DMS153 treated with DMSO at 0.1 percent for 48 hours (cell line): ENCODE data around the gene ZNF12.
"Not testable (repeated sequence)": the region's sequence is repeated elsewhere in the genome, so short reads cannot be mapped to it uniquely, and the experiment has no call there.

Source experiments
- DNase-seq: peaks from one replicate; lab custom pipeline; 2025; ENCODE audit not compliant: unreplicated experiment; lab: John Stamatoyannopoulos, UW

Gene ZNF12

DNA sequence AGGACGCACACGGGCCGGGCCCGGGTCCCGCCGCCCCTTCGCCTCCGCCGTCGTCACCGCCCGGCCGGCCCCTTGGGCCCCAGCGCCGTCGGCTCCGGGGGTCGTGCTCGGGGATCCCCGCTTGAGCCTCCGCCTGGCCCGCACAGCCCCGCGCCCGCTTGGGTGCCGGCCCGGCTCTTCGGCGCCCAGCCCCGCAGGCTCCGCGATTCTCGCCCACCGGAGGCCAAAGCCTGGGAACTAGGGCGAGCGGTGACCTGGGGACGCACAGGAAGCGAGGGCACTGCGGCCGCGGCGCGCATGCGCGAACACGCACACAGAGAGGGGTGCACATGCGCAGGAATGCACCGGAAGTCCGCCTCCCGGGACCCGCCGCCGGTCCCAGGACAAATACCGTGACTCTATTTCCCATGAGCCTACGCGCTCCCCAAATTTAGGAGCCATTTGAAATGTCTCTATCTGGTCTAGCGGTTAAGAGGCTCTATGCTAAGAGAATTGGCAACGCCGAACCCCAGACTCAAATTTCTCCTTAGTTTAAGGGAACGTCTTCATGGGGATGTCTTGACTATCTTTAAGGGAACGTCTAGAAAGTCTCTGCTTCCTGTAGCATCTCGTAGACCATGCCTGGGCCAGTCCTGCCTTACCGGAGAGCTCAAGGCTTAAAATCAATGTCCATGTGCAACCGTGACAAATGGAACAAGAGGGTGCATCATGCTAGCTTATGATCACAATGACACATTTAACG lies at the start of gene ZNF12:
Gene ZNF12 (minus strand): TSS at position 282 of the 742 bp plus-strand sequence. CDS start 1,774 bp downstream, outside the sequence.
- DNase-seq, result peak; percentile 94

DNA sequence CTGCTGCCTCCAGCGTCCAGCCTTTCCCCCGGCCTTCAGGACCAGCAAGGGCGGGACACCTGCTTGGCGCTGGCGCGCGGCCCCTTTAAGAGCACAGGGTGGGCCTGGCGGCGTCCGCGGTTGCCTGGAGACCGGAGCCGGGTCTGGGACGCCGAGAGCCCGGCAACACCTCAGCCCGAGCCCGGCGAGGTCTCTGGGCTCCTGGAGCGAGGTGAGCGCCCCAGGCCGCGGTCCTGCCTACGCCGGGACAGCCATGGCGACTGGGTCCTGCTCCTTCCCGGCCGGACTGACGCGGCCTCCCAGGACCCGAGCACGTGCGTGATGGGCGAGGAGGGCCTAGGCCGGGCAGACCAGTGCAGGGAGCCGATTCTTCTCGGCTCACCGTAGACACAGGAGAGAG lies 47.2 kb upstream of the ZNF12 start, which contains the start of gene RSPH10B2:
Gene RSPH10B2 (plus strand): TSS at position 140 of the 400 bp plus-strand sequence. CDS start 3,575 bp downstream, outside the sequence.
- not testable (repeated sequence) for DNase-seq

DNA sequence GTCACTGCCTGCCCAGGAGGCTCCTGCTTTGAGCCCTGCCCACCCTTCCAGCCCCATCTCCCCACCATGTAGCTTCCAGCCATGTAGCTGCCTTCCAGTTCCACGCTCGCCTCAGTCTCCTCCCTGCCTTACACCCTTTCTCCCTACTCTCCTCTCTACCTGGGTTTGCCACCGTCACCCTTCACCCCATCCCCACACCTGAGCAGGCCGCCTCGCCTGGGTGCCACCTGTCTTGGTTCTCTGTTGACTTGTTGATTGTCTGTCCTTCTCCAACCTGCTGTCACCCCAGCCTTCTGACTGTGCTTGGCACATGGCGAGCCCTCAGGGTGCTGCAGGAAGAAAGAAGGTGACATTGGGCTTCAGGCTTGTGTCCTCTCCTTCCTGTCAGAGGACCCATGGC lies 43.4 kb upstream of the ZNF12 start:
- not testable (repeated sequence) for DNase-seq

DNA sequence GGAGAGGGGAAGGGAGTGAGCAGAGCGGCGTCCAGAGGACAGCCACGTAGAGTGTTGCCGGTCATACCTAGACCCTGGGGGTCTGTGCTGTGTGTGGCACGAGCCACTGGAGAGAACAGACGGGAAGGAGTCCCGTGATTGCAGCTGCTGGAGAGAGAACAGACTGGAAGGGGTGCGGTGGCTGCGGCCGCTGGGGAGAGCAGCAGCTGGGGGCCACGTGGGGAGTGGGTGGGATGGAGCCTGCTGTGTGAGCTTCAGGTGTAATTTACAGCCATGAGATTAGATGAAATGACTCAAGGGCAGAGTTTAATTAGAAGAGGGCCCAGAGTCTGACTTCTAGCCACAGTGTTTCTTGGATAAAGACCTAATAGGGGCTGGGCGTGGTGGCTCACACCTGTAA lies 42.6 kb upstream of the ZNF12 start:
- DNase-seq, result not testable (repeated sequence)

DNA sequence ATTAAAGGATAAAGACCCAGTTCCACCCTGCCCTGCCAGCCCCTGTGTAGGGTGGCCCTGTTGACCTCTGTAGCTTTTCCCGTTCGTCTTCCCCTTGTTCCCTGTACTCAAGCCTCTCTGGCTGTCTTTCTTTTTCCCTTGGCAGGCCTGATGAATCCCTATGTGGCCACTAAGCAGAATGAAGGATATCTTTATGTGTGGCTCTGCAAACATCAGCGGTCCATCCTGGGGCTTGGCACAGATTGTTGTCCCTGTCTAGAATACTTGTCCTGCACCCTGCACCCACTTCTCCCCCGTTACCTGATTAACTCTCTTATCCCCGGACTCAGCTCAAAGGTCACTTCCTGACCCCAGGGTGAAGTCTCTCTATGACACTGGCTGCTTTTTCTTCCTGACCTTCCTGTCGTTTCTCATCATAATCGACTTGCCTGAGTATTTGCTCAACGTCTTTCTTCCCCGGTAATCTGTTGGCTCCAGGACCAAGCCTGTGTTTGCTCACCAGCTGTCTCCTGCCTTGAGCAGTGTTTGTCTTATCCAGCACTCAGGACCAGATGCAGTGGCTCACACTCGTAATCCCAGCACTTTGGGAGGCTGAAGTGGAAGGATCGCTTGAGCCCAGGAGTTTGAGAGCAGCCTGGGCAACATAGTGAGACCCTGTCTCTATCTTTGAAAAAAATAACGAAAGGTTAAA lies 37.8 kb upstream of the ZNF12 start:
- DNase-seq, result not testable (repeated sequence)

DNA sequence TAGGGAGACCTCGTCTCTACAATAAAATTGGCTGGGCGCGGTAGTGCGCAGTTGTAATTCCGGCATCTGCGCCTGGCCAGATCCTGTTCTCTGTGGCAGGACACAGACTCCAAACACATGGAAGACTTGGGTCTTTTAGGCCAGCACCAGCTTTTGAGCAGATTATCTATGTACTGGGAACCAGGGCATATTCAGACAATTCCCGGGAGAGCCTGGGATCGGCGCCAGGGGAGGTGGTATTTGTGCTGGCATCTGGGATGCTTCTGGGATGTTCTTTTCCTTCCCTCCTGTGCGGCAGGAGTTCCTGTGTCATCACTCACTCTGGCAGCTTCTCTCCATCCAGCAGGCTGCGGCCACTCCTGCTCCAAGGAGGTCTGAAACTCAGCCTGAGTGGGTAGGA lies 31.7 kb upstream of the ZNF12 start:
- not testable (repeated sequence) for DNase-seq

DNA sequence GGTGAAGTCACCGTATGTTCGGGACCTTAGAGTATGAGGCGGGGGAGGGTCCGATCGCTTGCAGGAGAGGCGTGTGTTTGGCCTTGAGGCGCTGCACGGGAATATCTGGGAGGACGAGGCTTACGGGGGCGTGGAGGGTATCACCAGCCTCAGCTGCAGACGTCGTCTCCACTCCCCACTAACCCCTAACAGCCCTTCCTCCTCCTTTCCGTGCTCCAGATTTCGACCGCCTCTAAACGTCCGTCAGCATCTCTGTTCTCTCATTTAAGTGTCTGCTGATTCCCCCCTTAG lies 23.5 kb upstream of the ZNF12 start:
- no peak for DNase-seq

DNA sequence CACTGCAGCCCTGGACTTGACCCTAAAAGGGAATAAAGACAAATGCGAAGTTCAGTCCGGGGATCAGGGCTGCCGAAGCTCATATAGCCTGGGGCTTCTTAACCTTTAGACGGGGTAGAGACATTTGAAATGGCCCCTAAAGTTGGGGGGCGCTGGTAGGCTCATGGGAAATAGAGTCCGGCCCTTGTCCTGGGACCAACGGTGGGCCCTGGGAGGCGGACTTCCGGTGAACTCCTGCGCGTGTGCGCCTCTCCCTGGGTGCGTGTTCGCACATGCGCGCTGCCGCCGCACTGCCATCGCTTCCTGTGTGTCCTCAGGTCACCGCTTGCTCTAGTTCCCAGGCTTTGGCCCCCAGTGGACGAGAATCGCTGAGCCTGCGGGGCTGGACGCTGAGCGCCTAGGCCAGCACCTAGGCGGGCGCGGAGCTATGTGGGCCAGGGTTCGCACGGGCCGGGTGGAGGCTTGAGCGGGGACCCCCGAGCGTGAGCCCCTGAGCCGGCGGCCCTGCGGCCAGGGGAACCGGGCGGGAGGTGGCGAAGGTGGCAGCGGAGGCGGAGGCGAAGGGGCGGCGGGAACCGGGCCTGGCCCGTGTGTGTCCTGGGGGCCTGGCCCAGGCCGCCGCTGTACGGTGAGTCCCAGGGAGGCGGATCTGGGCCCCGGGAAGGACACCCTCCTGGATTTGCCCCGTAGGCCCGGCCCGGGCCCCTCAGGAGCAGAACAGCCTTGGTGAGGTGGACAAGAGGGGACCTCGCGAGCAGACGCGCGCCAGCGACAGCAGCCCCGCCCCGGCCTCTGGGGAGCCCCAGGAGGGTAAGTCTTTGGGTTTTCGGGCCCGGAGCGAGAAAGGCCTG lies 23.0 kb upstream of the ZNF12 start:
- DNase-seq, result peak; percentile 93

DNA sequence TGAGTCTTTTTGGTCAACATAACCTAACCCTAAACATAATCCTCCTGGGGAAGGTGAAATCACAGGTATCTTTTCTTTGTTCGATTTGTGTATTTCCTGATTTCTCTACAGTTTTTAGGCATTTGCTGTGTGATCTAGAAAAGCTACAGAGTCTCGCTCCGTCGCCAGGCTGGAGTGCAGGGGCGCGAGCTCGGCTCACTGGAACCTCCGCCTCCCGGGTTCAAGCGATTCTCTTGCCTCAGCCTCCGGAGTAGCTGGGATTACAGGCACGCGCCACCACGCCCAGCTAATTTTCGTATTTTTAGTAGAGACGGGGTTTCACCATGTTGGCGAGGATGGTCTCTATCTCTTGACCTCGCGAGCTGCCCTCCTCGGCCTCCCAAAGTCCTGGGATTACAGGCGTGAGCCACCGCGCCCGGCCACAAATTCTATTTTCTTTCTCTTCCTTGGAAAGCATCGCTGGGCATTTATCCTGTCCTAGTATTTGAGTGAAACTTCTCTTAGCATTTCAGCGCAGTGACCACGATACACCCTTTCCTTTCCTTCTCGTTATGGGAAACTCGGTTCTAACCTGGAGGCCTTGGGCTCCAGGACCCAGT lies 22.2 kb upstream of the ZNF12 start:
- DNase-seq, result not testable (repeated sequence)

DNA sequence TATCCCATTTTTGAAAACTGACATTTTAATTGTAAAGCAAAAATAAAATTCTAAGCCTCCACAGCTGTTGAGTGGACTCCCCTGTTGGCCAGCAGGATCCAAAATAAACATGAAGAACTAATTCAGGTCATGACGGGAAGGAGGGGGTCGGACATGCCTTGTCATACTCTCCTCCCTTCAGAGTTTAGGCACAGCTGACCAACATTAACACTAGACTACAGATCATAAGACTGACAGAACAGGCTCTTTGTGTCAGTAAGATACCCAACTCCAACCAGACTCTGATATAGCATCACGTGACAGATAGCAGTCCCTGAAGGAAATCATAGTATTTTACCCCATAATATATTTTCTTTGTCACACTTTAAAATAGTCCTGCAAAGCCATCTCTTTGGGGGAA lies 20.9 kb upstream of the ZNF12 start:
- DNase-seq, result no peak

DNA sequence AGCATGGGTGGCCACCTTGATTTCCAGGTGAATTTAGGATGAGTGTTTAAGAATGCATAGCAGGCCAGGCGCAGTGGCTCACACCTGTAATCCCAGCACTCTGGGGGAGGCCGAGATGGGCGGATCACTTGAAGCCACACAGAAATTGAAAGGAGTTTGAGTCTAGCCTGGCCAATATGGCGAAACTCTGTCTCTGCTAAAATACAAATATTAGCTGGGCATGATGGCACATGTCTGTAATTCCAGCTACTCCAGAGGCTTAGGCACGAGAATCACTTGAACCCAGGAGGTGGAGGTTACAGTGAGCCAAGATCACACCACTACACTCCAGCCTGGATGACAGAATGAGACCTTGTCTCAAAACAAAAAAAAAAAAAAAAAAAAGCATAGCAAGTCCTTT lies 19.6 kb upstream of the ZNF12 start:
- DNase-seq, result not testable (repeated sequence)

DNA sequence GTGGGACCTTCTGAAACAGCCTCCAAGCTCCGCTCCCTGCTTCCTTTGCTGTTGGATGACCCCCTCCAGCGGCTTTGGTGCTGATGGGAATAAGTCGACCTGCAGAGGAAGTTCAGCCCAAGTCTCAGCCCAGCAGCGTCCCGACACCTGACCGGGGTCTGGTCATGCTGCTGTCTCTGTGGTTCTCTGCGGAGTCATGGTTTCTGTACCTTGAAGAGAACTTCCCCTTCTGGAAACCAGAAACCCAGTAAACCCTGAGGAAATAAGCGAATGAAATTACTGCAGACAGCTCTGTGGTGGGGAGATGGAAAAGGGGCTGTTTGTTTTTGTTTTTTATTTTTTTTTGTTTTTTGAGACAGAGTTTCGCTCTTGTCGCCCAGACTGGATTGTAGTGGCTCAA lies 18.3 kb upstream of the ZNF12 start:
- no peak for DNase-seq

DNA sequence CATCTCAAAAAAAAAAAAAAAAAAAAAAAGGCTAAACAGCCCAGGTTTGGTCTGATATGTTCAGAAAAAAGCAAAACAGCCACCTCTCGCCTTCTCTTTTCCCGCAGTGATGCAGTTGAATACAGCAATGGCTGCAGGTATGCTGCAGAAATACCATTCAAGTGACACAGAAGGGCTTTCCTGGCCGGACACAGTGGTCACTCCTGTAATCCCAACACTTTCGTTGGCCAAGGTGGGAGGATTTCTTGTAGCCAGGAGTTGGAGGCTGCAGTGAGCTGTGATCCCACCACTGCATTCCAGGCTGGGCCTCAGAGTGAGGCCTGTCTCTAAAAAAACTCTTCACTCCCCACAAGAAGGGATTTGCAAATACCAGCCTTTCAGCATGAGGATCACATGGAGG lies 17.6 kb upstream of the ZNF12 start:
- not testable (repeated sequence) for DNase-seq

DNA sequence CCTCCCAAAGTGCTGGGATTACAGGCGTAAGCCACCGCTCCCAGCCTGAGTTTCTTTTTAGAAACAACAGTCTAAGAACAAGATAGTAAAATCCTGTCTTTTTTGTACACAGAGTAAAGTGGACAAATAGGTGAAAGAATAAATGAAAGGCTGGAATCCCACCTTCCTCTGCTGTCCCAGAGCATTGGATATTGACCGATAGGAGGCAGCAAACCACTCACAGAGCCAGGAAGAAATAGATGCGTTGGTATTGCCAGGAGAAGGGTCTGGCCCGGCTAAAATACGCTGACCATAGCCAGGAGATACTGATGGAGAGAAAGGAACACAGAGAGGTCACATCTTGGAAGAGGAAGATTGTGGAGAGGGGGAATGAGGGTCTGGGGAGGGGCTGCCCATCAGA lies 11.4 kb upstream of the ZNF12 start:
- no peak for DNase-seq

DNA sequence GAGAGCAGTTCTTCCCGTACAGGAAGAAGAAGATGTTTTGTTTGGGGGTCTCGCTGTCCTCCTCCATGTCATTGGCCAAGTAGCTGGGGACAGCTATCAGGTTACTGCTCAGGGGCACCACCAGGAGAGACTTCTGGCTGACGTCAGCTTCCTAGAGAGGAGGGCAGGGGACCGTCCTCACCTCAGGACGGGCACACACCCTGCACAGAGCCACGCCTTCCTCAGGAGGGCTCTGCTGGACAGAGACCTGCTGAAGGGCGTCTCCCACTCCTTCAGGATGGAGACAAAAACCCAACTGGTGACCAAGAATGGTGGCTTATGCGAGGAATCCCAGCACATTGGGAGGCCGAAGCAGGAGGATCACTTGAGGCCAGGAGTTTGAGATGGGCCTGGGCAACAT lies 9.2 kb upstream of the ZNF12 start:
- DNase-seq, result not testable (repeated sequence)

DNA sequence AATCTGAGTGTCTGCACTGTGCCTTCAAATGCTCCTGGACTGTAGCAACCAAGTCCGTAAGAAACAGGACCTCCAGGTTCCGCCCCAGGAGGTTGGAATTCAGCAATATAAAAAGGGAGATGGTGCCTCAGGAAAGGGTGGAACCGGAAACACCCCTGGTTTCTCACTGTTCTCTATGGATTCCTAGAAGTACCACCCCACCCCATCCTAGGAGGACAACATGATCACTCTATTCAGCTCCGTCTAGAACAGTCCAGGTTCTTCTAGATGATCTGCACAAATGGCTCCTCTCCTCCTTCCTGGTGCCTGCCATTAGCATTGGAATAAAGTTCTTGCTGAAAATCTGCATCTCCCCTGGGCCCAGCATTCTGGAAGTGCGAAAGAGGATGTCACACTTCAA lies 7.6 kb upstream of the ZNF12 start:
- no peak for DNase-seq

DNA sequence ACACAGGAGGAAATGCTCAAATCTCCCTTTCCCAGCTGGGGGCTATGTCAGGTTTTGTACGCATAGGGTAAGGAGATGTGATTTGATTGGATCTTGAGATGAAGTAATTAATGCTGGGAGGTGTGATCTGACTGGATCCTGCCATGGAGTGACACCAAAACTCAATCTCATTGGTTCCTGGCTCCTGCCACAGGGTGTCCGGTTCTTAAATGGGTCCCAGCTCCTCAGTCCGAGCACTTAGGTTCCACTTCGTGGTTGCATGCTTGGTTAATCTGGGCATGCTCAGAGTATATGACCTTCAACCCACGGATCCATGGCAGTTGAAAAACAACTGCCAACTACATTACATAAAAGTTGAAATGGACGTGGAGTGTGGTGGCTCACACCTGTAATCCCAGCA lies 3.1 kb upstream of the ZNF12 start:
- no peak for DNase-seq

DNA sequence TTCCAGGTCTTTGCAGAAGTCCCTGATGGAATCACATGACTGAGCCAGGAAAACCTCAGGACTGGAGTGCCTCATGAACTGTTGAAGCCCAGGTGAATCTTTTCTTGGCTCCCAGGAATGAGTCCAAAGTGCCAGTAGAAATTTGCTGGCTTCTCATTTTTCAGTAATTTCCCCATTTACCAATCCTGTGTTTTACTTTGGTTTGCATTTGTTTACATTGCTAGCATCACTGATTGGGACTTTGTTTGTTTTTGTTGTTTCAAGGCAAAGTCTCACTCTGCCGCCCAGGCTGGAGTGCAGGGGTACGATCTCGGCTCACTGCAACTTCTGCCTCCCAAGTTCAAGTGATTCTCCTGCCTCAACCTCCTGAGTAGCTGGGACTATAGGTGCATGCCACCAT lies 1.6 kb upstream of the ZNF12 start:
- no peak for DNase-seq

DNA sequence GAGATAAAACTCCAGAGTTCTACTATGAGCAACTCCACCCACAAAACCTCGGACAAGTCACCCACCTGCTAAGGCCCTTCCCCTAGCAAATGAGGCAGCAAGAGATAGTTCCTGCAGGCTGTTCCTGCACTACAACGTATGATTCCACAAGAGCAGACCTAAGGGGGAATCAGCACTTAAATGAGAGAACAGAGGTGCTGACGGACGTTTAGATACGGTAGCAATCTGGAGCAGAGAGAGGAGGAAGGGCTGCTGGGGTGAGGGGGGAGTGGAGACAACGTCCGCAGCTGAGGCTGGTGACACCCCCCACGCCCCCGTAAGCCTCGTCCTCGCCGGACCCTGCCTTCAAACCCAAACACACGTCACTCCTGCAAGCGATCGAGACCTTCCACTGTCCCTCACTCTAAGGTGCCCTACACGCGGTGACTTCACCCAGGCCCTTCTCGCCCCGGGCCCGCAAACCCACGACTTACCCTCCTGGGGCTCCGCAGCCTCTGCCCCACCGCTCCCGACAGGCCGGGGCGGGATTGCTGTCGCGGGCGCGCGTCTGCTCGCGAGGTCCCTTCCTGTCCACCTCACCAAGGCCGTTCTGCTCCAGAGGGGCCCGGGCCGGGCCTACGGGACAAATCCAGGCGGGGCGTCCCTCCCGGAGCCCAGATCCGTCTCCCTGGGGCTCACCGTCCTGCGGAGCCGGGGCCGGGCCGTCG lies 635 bp downstream of the ZNF12 start:
- DNase-seq, result no peak

DNA sequence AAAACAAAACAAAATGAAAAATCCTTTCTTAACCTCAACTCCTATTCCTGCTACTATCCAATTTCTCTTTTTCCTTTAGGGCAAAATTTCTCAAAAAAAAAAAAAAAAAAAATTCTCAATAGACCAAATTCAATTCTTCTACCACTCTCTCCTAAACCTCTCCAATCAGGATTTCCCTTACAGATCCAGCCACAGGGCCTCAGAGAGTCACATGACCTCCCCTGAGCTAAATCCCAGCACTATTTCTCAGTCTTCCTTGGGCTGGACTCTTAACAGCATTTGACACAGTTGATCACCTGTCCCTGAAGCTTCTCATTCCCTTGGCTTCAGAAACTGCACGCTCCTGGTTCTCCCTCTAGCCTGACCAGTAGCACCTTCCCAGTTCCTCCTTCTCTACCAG lies 4.9 kb downstream of the ZNF12 start:
- DNase-seq, result no peak

DNA sequence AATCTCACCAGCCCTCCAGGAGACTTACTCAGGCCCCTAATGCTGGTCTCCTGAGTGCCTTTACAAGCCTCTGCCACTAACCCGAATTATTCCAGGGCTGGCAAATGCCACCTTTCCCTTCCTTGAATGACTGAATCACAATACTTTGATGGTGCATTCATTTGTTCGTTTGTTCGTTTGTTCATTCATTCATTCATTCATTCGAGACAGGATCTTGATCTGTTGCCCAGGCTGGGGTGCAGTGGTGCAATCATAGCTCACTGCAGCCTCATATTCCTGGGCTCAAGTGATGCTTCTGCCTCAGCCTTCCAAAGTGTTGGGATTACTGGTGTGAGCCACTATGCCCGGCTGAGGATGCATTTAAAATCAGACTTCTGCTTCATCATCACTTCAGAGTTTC lies 6.0 kb downstream of the ZNF12 start:
- no peak for DNase-seq
